Endothelial cell of umbilical vein (primary cell): ENCODE results near the gene TMEM126A. TPM values are rescaled to one million over a fixed set of nuclear protein-coding genes. Genes with fewer than 3 reads are reported as not detected.

Experiments
- BruUV-seq: library from RNA; stranded (reverse); fragments of 400-500 nt; replicated peaks from 2 replicates; lab custom pipeline; 2021; lab: Mats Ljungman, UMichigan
- CTCF ChIA-PET: fragments of 300-600, 350-600 bp; sonication (Branson Sonifier 250); formaldehyde crosslinking; loops from one replicate; lab custom pipeline; 2021; ENCODE audit warnings: antibody characterized with exemption, inconsistent platforms; lab: Charles Lee
- POLR2A ChIA-PET: fragments of 300-600, 350-600 bp; sonication (Branson Sonifier 250); formaldehyde crosslinking; loops from one replicate; lab custom pipeline; 2021; ENCODE audit warnings: antibody characterized with exemption, inconsistent platforms; lab: Charles Lee
- DNase-seq: peaks from one replicate; pipeline ENCODE4 v3.0.0-alpha.2; 2011; ENCODE audit warnings: low read depth, low spot score
- FAIRE-seq: peaks from 2 replicates; lab custom pipeline; 2011; peaks lifted over from hg19 to GRCh38; lab: Jason Lieb, UNC
- H2AFZ ChIP-seq: 2 replicates; pipeline ENCODE4 v1.6.0; 2012; ENCODE audit warnings: low read depth, low read length, control low read depth, inconsistent platforms
- H3K27ac ChIP-seq: 2 replicates; pipeline ENCODE4 v1.5.1; 2011; ENCODE audit warnings: low read depth, mild to moderate bottlenecking, control low read depth, low read length, moderate library complexity; ENCODE audit not compliant: insufficient read depth
- H3K27me3 ChIP-seq, 2 experiments: 2 replicates each; pipeline versions ENCODE4 v1.6.0 to v1.6.1; 2011; ENCODE audit warnings: low read length in 2 of 2, mixed read lengths in 1 of 2; ENCODE audit not compliant: control insufficient read depth in 2 of 2, insufficient read depth in 2 of 2
- H3K36me3 ChIP-seq, 2 experiments: 2 replicates in 1 of 2; 3 replicates in 1 of 2; pipeline ENCODE4 v1.5.1; 2011; ENCODE audit warnings: low read length in 2 of 2, mild to moderate bottlenecking in 1 of 2, moderate library complexity in 1 of 2; ENCODE audit not compliant: control insufficient read depth in 2 of 2, insufficient read depth in 2 of 2; ENCODE audit errors: extremely low read depth in 1 of 2
- H3K4me1 ChIP-seq: 3 replicates; pipeline ENCODE4 v1.5.1; 2011; ENCODE audit warnings: mild to moderate bottlenecking, low read length; ENCODE audit not compliant: control insufficient read depth, insufficient read depth; ENCODE audit errors: extremely low read depth
- H3K4me2 ChIP-seq: 2 replicates; pipeline ENCODE4 v1.6.1; 2011; ENCODE audit warnings: low read length, control low read depth, mixed read lengths; ENCODE audit not compliant: insufficient read depth
- H3K4me3 ChIP-seq, 3 experiments: fragments of 200-600 bp in 1 of 3; sonication (generic), shearing (Covaris generic) in 1 of 3; replicated peaks in 1 of 3; 2 replicates each; pipeline ENCODE4 v1.5.1; 2011 to 2016; ENCODE audit warnings: control low read depth in 3 of 3, low read length in 3 of 3, mild to moderate bottlenecking in 2 of 3, inconsistent platforms in 1 of 3, low read depth in 1 of 3, moderate library complexity in 1 of 3; ENCODE audit not compliant: insufficient read depth in 1 of 3
- H3K79me2 ChIP-seq: 2 replicates; pipeline ENCODE4 v1.6.0; 2012; ENCODE audit warnings: low read length, inconsistent platforms; ENCODE audit not compliant: control insufficient read depth, insufficient read depth
- H3K9ac ChIP-seq: replicated peaks from 2 replicates; pipeline ENCODE3; 2011; ENCODE audit warnings: low read length, control low read depth; ENCODE audit not compliant: insufficient read depth; ENCODE audit errors: extremely low read depth
- H3K9me1 ChIP-seq: replicated peaks from 3 replicates; pipeline ENCODE4 v1.6.0; 2011; ENCODE audit warnings: mild to moderate bottlenecking, low read length; ENCODE audit not compliant: control insufficient read depth, insufficient read depth; ENCODE audit errors: extremely low read depth
- H3K9me3 ChIP-seq: replicated peaks from 2 replicates; pipeline ENCODE4 v1.5.1; 2012; ENCODE audit warnings: low read length, inconsistent platforms; ENCODE audit not compliant: control insufficient read depth, insufficient read depth
- H4K20me1 ChIP-seq: replicated peaks from 2 replicates; pipeline ENCODE3; 2011; ENCODE audit warnings: mild to moderate bottlenecking, low read length; ENCODE audit not compliant: control insufficient read depth, insufficient read depth; ENCODE audit errors: extremely low read depth
- CTCF ChIP-seq, 2 donors: IDR thresholded peaks; 1 replicate in 1 of 2; 2 replicates in 1 of 2; pipeline ENCODE4 v1.5.1; 2011; ENCODE audit warnings: low read length in 2 of 2, mild to moderate bottlenecking in 2 of 2, moderate library complexity in 2 of 2, control low read depth in 1 of 2, inconsistent platforms in 1 of 2, low read depth in 1 of 2; ENCODE audit not compliant: insufficient read depth in 1 of 2; ENCODE audit errors: extremely low read depth in 1 of 2
- EZH2 ChIP-seq: IDR thresholded peaks from 2 replicates; pipeline ENCODE4 v1.6.1; 2012; ENCODE audit warnings: borderline replicate concordance, low read depth, mild to moderate bottlenecking, moderate library complexity, low read length, inconsistent platforms; ENCODE audit not compliant: severe bottlenecking
- FOS ChIP-seq: IDR thresholded peaks from 2 replicates; pipeline ENCODE4 v1.6.1; 2011; ENCODE audit warnings: mild to moderate bottlenecking, low read length, moderate library complexity, borderline replicate concordance; ENCODE audit not compliant: insufficient read depth
- GATA2 ChIP-seq: IDR thresholded peaks from 2 replicates; pipeline ENCODE4 v1.7.0; 2011; ENCODE audit warnings: low read depth, mild to moderate bottlenecking, moderate library complexity, mixed read lengths, low read length; ENCODE audit not compliant: insufficient read length, insufficient read depth
- JUN ChIP-seq: IDR thresholded peaks from 2 replicates; pipeline ENCODE4 v1.6.1; 2011; ENCODE audit warnings: borderline replicate concordance, low read depth; ENCODE audit not compliant: insufficient read length, insufficient read depth
- MAX ChIP-seq: IDR thresholded peaks from 2 replicates; pipeline ENCODE4 v1.6.1; 2011; ENCODE audit not compliant: insufficient read depth, insufficient read length
- MYC ChIP-seq: IDR thresholded peaks from one replicate; pipeline ENCODE4 v1.6.1; 2011; ENCODE audit warnings: mild to moderate bottlenecking, low read depth, low read length
- POLR2A ChIP-seq: IDR thresholded peaks from 2 replicates; pipeline ENCODE4 v1.6.1; 2012; ENCODE audit warnings: low read depth, mild to moderate bottlenecking, control low read depth, low read length
- POLR2AphosphoS5 ChIP-seq: IDR thresholded peaks from 2 replicates; pipeline ENCODE4 v1.6.1; 2012; ENCODE audit warnings: low read depth, mild to moderate bottlenecking, control low read depth, low read length, moderate library complexity; ENCODE audit not compliant: insufficient read depth
- dilution Hi-C: fragments of 300-500 bp; cut with MboI; formaldehyde crosslinking; loops from one replicate; pipeline ENCODE4 v1.15.0; 2019; ENCODE audit warnings: low sequenced_read_pairs; ENCODE audit not compliant: extremely low pct_ligation_motif_present
- intact Hi-C: fragments of 100-400 bp; cut with micrococcal nuclease; formaldehyde crosslinking; loops from one replicate; pipeline ENCODE4 v1.10.0; 2022
- polyA plus RNA-seq, 4 experiments: library from polyadenylated mRNA; depleted of rRNA in 3 of 4; stranded (reverse) in 3 of 4; unstranded in 1 of 4; fragments of >200 nt; gene quantifications; 2 replicates each; pipeline versions ENCODE4 v1.2.1 to v1.2.3, GENCODE V29; 2011 to 2012; ENCODE audit warnings: missing spikeins in 1 of 4
- total RNA-seq: library from RNA; stranded (reverse); gene quantifications from 2 replicates; pipeline ENCODE4 v1.2.3, GENCODE V29; 2021

Gene TMEM126A
- total and polyA plus RNA-seq, 2 donors (not counting 3 experiments of a cell fraction or from before 2014, with no cell fraction given): 35.3 to 45.8 TPM

- Histone ChIP-seq H3K4me2 (peak overlapping the region; percentile 90), H3K9me3 (no peaks in the 10 kb centered on the region), H3K9me1 (no peaks in the 10 kb centered on the region), H3K36me3 (peaks cover 0 to 4% of the 10 kb centered on the region in 2 experiments), H3K27me3 (peaks cover 2 to 6% of the 10 kb centered on the region in 2 experiments), H3K27ac (peak overlapping the region; percentile 68), H3K79me2 (peaks cover 34% of the 10 kb centered on the region), H2AFZ (peak overlapping the region; percentile 62), H4K20me1 (no peaks in the 10 kb centered on the region), H3K4me1 (peaks cover 16% of the 10 kb centered on the region), H3K9ac (peak overlapping the region; percentile 82), H3K4me3 (peak overlapping the region; percentile 73 to 99 (median 91))
- TF ChIP-seq POLR2A (peak; percentile 9), MAX (no peak)
- ChIA-PET CTCF (interaction anchor here (0.5 to 1.7 kb wide), 9 partner anchors 16 to 1688 kb away, joined by 3 to 8 read pairs (median 3); partner anchors contain the start of genes CCDC83 and TMEM126A), POLR2A (interaction anchor here (0.7 to 0.8 kb wide), 2 partner anchors 13 to 19 kb away, joined by 3 to 5 read pairs; partner anchors contain the start of gene TMEM126A)
- dilution Hi-C loops (no loop called here), intact Hi-C loops (loop anchor here (1.0 to 2.0 kb wide), 3 partner anchors 18 to 35 kb away; partner anchors contain the start of gene TMEM126A)
- DNase-seq: no peak
- no peak for FAIRE-seq
- BruUV-seq: TSS peak; percentile 64
Observed at GRCh38 chr11:85628771-85629341, 18.9 kb upstream of the TMEM126A start.

GRCh38 chr11:85634747-85635146 is 13.0 kb upstream of the TMEM126A start:
- Histone ChIP-seq H3K36me3 (peaks cover 8 to 10% of the 10 kb centered on the region in 2 experiments), H2AFZ (no peak overlapping the region), H3K9me1 (no peaks in the 10 kb centered on the region), H3K27ac (no peak overlapping the region), H3K4me2 (no peak overlapping the region), H3K79me2 (peaks cover 24% of the 10 kb centered on the region), H3K27me3 (no peaks in the 10 kb centered on the region), H3K9me3 (no peaks in the 10 kb centered on the region), H3K4me3 (no peak overlapping the region), H3K4me1 (peaks cover 3% of the 10 kb centered on the region), H3K9ac (no peak overlapping the region), H4K20me1 (no peaks in the 10 kb centered on the region)
- no TSS peak for BruUV-seq
- intact Hi-C loops (no loop called here), dilution Hi-C loops (no loop called here)
- TF ChIP-seq GATA2 (no peak), FOS (no peak), MYC (no peak), POLR2A (no peak), EZH2 (no peak), CTCF (IDR thresholded peaks at IDR 0.05; ENCODE audit: extremely low read depth in 1 of 2, insufficient read depth in 1 of 2, low read depth in 1 of 2, low read length in 2 of 2) (no peak), POLR2AphosphoS5 (no peak), JUN (no peak), MAX (no peak)
- no peak for FAIRE-seq
- ChIA-PET POLR2A (no interaction called here), CTCF (no interaction called here)
- DNase-seq: no peak
